ENCODE measurements around the gene RGS11.
"Not testable (repeated sequence)": the region's sequence is repeated elsewhere in the genome, so short reads cannot be mapped to it uniquely, and the experiment has no call there.

Gene RGS11

DNA sequence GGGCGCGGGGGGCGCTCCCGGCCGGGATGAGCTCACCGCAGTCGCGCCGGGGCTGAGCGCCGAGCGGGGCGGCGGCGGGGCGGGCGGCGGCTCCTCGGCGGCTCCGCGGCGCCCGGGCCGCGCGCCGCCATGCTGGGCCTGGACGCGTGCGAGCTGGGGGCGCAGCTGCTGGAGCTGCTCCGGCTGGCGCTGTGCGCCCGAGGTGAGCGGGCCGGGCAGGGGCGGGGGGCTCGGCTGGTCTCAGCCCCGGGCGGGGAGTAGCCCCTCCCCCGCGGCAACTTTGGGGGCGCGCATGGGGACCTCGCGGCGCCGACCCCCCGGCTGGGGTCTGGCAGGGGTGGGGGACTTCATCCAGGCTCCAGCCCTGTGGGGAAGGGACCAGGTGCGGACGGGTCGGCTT is 4.8 kb upstream of the RGS11 start, which contains the start of gene ARHGDIG:
TSS of gene ARHGDIG (plus strand) at position 40 of the 400 bp plus-strand sequence. CDS start at position 130, 90 bp downstream.
- DNase-seq (ENCODE audit: low read depth in 2 of 2) = no peak

DNA sequence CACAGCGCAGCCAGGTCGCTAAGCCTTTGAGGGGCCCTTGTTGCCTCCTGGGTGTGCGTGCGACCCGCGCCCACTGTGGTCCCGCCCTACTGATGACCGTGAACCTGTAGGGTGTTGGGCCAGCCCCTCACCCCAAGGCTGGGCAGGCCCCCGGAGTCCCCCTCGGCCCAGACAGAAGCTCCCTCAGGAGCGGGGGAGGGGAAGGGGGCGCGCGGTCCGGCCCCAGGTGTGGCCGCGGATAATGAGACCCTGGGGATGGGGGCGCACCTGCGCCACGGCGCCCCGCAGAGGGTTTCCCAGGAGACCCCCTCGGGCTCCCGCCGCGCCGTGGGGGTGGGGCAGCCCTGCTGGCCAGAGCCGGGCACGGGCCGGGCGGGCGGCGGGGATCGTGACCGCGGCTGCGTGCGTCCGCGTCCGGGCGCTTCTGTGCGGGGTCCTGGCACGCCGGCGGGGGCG is 4.3 kb upstream of the RGS11 start:
- DNase-seq (ENCODE audit: low read depth in 2 of 2) = no peak

DNA sequence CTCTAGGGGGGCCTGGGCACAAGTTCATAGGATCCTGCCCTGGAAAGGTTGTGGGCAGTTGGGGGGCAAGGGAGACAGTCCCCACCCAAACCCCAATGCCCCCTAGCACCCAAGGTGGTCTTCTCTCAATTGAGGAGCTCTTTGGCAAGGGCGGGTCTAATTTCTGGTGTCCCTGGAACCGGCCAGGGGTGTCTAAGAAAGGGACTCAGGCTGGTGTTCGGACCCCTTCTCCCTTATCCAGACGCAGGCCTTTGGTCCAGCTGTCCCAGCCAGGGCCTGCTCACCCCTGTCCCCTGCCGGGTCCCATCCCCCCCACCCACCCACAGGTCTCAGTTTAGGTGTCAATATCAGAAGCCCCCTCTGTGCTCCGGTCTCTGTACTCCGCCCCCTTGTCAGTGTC is 3.8 kb upstream of the RGS11 start:
- no peak for DNase-seq (ENCODE audit: low read depth in 2 of 2)

DNA sequence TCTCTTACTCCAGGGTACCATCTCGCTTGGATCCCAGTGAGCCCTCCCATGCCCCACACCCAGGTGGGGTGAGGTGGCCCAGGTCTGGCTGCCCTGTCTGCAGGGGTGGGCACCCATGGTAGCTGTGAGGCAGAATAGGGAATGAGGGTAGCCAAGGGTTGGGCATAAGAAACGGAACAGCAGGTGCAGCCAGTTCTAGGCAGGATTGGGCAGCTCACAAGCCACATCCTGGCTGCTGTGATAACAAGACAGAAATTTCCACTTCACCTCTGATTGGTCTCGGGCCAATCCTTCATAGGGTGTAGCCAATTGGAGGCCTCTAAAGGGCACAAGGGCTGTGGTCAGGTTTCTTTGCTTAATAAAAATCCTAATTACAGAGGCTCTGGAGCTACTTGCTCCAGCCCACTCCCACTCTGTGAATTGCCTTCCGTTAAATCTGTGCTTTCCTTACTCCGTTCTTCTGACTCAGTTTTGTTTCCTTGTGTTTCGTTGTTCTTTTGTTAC is 3.2 kb upstream of the RGS11 start:
- DNase-seq (ENCODE audit: low read depth in 2 of 2) = no peak

DNA sequence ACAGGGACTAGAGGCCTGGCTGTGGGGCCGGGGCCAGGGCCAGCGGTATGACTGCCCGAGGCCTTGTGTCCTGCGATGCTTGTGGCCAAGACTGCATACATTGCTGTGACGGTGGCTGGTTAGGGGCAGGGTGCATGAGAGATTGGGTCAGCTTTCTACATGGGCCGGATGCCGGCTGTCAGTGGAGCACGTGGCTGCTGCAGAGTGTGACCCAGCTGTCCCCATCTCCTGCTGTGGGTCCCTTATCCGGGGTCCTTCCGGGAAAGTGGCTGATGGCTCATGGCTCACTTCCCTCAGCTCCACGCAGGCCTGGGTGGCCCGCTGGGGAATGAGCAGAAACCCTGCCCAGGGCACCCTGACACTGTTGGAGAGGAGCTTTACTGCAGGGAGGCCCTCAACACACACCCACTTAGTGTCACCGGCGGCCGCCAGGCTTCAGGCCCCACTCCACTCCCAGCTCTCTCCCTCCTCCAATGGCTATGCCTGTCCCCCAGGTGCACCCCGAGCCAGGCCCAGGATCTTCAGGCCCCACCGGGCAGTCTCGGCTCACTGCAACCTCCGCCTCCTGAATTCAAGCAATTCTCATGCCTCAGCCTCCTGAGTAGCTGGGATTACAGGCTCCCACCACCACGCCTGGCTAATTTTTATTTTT is 808 bp upstream of the RGS11 start:
- DNase-seq (ENCODE audit: low read depth in 2 of 2) = no peak

DNA sequence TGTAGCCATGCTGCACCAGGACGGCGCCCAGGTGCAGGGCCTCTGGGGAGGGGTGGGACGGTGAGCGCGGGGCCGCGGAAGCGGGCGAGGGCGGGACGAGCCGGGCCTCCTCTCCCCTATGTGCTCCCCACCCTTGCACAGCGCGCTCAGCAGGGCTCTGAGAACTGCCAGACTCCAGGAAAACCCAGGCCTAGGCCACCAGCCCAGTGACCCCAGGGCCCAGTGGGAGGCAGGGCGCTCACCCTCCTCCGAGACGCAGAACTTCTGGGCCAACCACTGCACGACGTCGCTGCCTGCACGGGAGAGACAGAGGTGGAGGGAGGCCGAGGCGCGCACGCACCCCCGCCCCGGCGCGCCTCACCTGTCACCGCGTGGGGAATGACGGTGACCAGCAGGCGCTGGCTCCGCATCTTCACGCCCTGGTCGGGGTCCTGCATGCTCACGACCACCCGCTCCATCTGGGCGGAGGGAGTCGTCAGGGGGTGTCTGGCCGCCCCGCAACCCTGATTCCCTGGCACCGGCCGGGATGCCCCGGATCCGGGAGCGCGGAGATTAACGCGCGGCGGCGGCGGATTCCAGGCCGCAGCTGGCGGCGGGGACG is 603 bp downstream of the RGS11 start:
- no peak for DNase-seq (ENCODE audit: low read depth in 2 of 2)

DNA sequence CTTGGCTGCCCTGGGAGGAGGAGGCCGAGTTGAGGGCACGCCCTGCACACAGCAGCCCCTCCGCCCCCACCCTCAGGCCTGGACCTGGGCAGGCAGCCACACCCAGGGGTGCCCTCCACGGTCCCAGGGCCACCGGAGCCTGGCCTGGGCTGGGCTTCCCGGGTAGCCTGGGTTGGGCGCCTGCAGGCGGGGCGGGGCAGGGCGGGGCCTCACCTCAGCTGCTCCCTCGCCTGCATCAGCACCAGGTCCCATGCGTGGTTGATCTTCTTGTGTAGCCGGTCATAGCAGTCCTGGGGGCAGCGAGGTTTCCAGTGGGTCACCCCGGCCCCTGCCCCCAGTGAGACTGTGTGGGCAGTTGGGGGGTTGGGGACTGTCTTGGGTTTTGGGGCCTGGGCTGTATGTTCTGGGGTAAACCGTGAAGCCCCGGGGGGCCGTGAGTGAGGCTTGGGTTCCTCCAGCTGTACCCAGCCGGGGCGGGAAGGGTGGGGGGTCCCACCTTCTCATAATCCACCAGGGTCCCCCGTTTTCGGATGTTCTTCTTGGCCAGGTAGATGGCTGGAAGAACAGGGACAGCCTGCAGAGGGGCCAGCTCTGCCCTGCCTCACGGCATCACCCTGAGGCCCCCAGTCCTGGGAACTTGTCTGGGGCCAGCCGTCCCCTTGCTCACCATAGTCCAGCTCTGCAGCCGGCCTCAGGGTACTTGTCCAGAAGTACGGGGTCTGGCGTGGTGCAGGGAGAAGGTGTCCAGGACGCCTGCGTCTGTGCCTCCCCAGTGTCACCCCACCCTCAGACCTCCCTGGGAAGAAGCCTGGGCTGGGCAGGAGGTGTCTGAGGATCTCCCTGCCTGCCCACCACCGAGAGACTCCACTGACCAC is 2.0 kb downstream of the RGS11 start:
- DNase-seq (ENCODE audit: low read depth in 2 of 2) = no peak

DNA sequence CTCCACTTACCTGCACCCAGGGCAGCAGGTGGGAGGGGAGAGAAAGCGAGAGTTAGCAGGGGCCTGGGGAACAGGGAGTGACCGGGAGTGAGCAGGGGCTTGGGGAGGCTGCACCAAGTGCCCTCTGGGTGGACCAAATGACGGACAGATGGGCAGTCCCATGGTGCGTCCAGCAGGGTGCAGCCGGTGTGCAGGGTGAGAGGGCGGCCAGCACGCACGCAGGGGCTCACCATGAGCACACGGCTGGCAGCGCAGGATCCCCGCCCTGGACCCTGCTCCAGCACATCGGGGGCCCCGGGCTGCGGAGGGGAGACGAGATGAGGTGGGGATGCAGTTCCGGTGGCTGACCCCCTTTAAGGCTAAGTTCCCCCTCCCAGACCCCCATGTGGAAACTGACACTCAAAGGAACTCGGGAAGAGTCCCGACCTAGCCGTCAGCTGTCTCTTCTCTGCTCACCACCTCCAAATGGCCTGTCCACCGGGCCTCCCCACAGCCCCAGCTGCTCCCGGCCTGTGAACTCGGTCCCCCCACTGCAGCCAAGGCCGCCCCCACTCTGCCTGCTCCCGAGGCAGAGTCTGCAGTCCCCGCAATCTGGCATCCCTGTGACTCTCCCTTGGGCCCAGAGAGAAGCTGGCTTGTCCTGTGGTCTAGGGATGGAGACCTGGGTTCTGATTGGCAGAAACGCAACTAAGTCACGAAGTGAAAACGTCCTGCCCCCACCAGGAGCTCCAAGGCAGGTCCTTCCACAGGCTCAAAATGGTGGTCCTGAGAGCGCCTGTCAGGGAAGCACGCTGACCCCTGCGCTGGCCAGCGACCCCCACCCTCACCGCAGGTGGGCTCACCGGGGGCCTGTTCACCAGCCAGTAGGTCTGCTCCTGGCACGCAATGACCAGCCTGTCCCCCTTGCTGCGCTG is 2.9 kb downstream of the RGS11 start:
- DNase-seq (ENCODE audit: low read depth in 2 of 2) = no peak

DNA sequence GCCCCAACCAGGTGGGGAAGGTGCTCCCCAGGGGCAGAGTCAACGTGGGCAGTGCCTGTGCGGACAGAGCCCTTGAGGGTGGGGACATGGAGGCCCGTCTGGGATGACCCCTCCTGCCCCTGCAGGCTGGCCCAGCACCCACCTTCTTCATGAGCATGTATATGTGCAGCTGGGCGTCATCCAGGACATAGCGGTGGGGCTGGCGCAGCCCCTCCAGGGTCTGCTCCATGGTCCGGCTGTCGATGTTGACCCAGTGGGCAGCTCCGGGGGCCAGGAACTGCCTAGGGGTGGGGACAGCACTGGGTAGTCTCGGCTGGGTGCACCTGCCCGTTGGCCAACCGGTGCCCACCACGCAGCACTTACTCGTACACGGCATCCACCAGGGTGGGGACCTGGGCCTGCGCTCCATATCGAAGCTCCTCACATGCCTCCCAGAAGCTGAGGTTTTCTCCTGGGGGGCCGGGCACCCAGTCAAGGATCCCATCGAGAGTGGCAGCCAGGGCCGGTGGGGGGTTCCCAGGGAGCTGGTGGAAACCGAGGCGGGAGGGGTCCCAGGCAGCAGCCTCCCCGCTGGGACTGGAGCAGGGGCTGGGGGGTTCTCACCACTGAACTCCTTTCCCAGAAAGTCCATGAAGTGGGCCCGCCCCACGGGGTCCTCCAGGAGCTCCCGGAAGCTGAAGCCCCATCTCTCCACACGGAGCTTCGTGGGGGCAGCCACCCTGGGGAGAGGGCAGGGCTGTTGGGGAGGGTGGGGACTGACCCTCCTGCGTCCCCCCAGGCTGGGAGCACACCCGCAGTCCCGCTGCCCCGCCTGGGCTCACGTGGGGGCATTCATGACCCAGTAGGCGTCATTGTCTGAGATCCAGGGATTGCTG is 5.1 kb downstream of the RGS11 start:
- no peak for DNase-seq (ENCODE audit: low read depth in 2 of 2)

DNA sequence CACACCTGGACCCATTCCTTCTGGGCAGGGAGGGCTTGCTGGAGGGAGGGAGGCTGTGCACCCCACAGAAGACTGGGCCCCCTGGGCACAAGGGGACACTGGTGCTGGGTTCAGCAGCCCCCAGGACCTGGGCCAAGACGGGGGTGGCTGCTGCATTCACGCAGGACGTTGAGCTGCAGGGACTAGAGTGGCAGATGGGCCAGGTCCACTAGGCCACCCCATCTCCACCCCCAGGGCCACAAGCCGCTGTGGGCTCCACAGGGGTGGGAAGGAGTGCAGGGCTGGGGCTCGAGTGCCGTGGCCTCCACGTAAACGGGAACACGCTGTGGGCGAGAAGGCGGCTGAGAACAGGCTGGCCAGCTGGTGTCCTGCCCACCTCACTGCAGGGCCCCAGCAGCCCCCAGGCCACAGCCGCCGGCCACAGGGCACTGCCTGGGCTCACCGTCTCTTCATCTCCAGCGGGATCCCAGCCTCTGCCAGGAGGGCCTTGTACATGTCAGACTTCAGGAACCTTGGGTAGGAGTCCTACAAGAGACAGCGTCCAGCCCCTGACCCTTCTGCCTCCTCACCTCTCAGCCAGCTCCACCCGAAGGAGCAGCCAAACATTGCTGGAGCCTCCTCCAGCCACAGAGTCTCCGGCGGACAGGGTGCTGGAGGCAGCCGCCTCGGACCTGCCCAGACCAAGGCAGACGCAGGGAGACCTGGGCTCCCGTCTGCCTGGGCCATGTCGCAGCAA is 6.5 kb downstream of the RGS11 start:
- DNase-seq (ENCODE audit: low read depth in 2 of 2) = no peak

DNA sequence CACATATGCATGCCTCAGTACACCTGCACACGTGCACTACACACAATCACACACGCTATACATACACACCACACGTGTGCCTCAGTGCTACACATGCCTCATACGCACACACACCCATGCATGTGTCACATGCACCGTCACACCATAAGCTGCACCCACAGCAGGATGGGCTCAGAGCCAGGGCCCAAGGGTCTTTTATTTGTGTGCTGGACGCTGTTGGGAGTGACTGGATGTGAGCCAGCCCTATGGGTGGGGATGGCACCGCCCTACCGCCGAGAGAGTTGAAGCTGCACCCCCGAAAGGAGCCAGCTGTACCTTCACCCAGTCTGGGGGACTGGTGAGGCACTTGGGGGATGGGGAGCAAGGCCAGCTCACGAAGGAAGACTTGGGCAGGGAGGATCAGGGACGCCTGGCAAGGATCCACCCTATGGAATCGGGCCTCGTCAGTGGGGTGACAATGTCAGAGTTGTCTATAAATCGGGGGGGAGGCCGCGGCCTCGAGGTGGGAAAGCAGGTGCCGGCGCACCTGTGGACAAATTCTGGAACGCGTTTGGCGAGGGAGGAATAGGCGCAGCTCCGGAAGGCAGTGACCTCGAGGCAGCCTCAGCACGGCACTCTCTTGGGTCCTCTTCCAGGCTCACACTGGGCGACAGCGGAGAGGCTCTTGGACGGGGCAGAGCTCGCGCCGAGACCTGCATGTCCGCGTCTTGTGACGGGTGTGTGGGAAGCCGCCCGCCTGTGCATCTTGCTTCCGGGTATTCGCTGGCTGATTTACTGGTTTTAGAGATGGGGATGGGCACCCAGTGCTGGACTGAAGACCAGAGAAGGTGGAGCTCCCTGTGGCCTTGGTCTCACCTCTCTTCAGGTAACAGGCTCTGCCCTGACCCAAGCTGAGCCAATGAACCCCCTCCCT is 7.3 kb downstream of the RGS11 start:
- no peak for DNase-seq (ENCODE audit: low read depth in 2 of 2)

DNA sequence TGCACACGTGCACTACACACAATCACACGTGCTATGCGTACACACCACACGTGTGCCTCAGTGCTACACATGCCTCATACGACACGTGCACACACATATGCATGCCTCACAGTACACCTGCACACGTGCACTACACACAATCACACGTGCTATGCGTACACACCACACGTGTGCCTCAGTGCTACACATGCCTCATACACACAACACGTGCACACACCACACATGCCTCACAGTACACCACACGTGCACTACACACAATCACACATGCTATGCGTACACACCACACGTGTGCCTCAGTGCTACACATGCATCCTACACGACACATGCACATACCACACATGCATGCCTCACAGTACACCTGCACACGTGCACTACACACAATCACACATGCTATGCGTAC is 8.2 kb downstream of the RGS11 start:
- not testable (repeated sequence) for DNase-seq (ENCODE audit: low read depth in 2 of 2)

DNA sequence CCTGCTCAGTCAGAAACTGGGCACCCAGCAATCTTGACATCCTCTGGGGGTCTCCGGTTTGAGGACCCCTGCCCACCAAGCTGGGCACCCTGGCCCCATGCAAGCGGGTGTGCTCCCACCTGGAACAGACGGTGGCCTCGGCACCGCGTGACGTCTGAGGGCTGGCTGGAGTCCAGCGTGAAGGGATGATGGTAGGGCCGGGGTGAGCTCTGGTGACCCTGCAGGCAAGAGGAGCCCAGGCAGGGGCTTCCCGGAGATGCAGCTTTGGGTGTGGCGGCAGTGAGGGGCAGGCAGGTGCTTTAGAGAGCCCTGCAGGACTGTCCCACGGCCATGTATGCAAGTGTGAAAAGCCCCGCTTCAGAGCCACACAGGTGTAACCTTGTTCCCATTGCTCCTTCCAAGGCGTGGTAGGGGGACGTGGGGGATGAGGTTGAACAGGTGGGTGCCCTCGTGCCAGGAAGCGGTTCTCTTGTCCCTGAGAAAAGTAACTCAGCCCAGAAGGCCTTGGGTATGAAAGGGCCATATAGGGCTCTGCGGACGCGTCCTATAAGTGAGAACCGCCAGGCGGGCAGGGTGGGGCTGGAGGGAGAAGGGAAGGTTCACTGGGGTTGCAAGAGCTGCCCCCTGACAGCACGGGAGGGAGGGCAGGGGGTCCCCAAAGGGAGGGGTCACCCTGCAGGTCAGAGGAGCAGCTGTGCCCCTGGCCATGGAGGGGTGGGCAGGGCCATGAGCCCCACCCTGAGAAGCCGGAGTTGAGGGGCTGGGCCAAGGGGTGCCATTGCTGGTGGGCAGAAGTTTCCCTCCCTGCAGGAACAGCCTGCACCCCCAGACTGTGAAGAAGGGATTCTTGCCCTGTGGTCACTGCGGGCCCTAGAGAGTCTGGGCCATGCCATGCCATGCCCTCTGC is 9.2 kb downstream of the RGS11 start:
- DNase-seq (ENCODE audit: low read depth in 2 of 2) = no peak

DNA sequence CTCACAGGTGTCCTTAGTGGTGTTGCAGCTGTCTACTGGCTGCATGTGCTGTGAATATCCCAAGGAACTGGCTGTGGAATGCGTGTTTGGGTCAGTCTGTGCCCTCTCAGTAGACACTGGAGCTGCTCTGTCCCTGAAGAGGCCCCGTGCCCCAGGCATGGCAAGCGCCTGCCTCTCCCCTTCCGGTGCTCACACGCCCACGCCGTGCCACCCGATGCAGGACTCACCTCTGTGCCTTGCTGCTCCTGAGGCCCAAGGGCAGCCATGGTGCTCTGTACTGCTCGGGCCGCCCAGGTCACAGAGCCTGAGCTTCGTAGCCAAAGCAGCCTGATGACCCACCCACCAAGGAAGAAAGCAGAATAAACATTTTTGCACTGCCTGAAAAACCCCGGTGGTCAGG is 10.0 kb downstream of the RGS11 start:
- no peak for DNase-seq (ENCODE audit: low read depth in 2 of 2)

DNA sequence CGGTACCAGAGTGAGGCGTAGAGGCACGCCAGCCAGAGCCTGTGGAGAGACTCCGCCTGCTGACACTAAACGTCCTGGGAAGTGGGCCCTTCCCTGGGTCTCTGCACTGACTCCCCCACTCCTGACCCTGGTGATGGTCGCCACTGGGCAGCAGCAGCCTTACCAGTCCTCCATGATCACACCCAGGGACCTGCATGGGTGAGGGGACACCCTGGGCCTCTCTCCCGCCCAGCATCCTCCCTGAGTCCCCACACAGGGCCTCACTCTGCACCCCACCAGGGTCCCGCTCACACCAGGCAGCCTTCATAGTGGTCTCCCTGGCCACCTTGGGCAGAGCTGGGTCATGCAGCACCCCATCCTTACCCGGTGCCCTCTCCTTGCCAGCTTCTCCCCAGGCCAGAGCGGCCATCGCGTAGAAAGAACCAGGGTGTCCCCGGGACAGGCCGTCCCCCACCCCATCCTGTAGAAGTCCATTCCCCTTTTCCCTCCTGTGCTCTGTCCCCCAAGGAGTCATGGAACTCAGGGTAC is 10.7 kb downstream of the RGS11 start:
- no peak for DNase-seq (ENCODE audit: low read depth in 2 of 2)

DNA sequence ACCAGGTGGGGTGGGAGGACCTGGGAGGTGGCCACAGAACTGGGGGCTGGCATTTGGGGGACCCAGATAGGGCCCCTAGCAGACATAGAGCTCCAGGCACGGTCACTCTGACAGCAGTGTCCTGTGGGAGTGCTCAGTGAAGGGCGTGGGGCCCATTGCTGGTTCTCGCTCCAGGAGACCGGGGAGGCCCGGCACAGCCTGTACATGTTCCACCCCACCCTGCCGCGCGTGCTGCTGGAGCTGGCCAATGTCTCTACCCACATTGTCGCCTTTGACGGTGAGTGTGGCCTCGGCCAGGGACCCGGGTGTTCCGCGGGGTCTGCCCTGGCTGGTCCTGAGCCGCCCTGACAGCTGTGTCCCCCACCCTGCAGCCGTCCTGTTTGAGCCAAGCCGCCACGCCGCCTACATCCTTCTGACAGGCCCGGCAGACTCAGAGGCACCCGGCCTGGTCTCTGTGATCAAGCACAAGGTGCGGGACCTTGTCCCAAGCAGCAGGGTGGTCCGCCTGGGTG is 11.2 kb downstream of the RGS11 start:
- DNase-seq (ENCODE audit: low read depth in 2 of 2) = no peak

DNA sequence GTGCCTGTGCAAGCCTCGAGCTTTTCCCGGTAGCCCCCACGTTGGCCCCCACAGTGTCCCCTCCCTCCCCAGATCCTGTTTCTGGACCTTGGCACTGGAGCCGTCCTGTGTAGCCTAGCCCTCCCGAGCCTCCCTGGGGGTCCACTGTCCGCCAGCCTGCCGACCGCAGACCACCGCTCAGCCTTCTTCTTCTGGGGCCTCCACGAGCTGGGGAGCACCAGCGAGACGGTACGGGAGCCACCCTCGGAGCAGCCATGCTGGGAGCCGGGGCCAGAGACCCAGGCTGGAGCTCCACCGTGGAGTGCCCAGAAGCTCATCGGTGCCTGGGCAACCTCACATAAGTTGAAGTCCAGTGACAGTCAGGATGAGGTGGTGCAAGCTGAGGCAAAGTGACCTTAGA is 11.8 kb downstream of the RGS11 start:
- DNase-seq (ENCODE audit: low read depth in 2 of 2) = no peak
